Stomach (tissue), 4 donors: ENCODE results near the gene CFLAR.

Source experiments
- POLR2A ChIP-seq, 4 donors: fragments of 450-650 bp; IDR thresholded peaks; one replicate each; pipeline ENCODE4 v1.6.1; 2016; ENCODE audit warnings: antibody characterized with exemption in 4 of 4, control low read depth in 2 of 4, mild to moderate bottlenecking in 1 of 4, moderate library complexity in 1 of 4
- POLR2AphosphoS5 ChIP-seq, 3 donors: sonication (generic); formaldehyde crosslinking; IDR thresholded peaks; one replicate each; pipeline ENCODE4 v1.6.1; 2016; ENCODE audit warnings: antibody characterized with exemption in 3 of 3
- TF ChIP-seq, protein P1 (sequence below), 7 experiments: fragments of 450-650 bp in 4 of 7; fragments of 200-600 bp in 3 of 7; sonication (generic) in 3 of 7; IDR thresholded peaks; one replicate each; pipeline ENCODE4 v1.5.1; 2016 to 2019; ENCODE audit warnings: antibody characterized with exemption in 7 of 7, control low read depth in 2 of 7, mild to moderate bottlenecking in 1 of 7

DNA sequence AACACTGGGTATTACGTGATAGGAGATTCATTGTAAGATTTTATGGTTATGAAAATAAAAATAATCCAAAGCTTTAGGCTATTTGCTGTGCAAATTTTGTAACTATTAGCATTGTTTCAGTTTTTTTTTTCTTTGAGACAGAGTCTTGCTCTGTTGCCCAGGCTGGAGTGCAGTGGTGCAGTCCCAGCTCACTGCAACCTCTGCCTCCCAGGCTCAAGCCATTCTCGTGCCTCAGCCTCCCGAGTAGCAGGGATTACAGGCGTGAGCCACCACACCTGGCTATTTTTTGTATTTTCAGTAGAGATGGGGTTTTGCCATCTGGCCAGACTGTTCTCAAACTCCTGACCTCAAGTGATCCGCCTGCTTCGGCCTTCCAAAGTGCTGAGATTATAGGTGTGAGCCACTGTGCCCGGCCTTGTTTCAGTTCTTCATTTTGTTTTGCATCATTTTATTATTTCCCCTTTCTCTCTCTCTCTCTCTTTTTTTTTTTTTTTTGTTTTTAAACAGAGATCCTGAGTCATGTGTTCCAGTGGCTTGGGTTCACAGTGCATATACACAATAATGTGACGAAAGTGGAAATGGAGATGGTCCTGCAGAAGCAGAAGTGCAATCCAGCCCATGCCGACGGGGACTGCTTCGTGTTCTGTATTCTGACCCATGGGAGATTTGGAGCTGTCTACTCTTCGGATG lies 92.7 kb downstream of the CFLAR start:
- TF ChIP-seq POLR2A (IDR thresholded peaks at IDR 0.05) (no peak), POLR2AphosphoS5 (IDR thresholded peaks at IDR 0.05) (no peak)
- TF ChIP-seq, protein P1, sequence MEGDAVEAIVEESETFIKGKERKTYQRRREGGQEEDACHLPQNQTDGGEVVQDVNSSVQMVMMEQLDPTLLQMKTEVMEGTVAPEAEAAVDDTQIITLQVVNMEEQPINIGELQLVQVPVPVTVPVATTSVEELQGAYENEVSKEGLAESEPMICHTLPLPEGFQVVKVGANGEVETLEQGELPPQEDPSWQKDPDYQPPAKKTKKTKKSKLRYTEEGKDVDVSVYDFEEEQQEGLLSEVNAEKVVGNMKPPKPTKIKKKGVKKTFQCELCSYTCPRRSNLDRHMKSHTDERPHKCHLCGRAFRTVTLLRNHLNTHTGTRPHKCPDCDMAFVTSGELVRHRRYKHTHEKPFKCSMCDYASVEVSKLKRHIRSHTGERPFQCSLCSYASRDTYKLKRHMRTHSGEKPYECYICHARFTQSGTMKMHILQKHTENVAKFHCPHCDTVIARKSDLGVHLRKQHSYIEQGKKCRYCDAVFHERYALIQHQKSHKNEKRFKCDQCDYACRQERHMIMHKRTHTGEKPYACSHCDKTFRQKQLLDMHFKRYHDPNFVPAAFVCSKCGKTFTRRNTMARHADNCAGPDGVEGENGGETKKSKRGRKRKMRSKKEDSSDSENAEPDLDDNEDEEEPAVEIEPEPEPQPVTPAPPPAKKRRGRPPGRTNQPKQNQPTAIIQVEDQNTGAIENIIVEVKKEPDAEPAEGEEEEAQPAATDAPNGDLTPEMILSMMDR (IDR thresholded peaks at IDR 0.05): no peak
